Kidney epithelial cell (primary cell): ENCODE measurements around the gene GNA12. TPM values are rescaled to one million over a fixed set of nuclear protein-coding genes. Genes with fewer than 3 reads are reported as not detected.
"Not testable (repeated sequence)": the region's sequence is repeated elsewhere in the genome, so short reads cannot be mapped to it uniquely, and the experiment has no call there.

Source experiments
- DNase-seq: peaks from one replicate; pipeline ENCODE4 v3.0.0-alpha.2; 2010; ENCODE audit warnings: low read depth
- H3K27me3 ChIP-seq: 2 replicates; pipeline ENCODE4 v1.6.0; 2011; ENCODE audit warnings: low read length; ENCODE audit not compliant: control insufficient read depth, insufficient read depth
- H3K36me3 ChIP-seq: 2 replicates; pipeline ENCODE4 v1.5.1; 2011; ENCODE audit warnings: low read length; ENCODE audit not compliant: control insufficient read depth, insufficient read depth
- H3K4me3 ChIP-seq: 2 replicates; pipeline ENCODE4 v1.5.1; 2011; ENCODE audit warnings: low read depth, mild to moderate bottlenecking, control low read depth, low read length
- CTCF ChIP-seq: IDR thresholded peaks from 2 replicates; pipeline ENCODE4 v1.5.1; 2011; ENCODE audit warnings: mild to moderate bottlenecking, moderate library complexity, low read length, control low read depth, inconsistent platforms; ENCODE audit not compliant: insufficient read depth, poor library complexity, severe bottlenecking
- total RNA-seq: library from RNA; depleted of rRNA; stranded (reverse); fragments of >200 nt; gene quantifications from 2 replicates; pipeline ENCODE4 v1.2.3, GENCODE V29; 2015

The GNA12 gene
- total RNA-seq, 1 donor from 2014 or later: 40.7 TPM

GRCh38 chr7:2680792-2681490 is 163.2 kb downstream of the GNA12 start:
- H3K4me3 ChIP-seq: no peak overlapping the region
- peaks cover 16% of the 10 kb centered on the region for H3K27me3 ChIP-seq
- DNase-seq: no peak
- H3K36me3 ChIP-seq: no peaks in the 10 kb centered on the region
- peak; percentile 79 for TF ChIP-seq CTCF

- no peak for TF ChIP-seq CTCF
- Histone ChIP-seq H3K36me3 (no peaks in the 10 kb centered on the region), H3K27me3 (peaks cover 16% of the 10 kb centered on the region), H3K4me3 (no peak overlapping the region)
- DNase-seq: no peak
These were observed 163.9 kb downstream of the GNA12 start for GRCh38 chr7:2680256-2680655.

- not testable (repeated sequence) for H3K36me3 ChIP-seq, H3K4me3 ChIP-seq, DNase-seq
- H3K27me3 ChIP-seq: peaks cover 16% of the 10 kb centered on the region
These were observed 164.7 kb downstream of the GNA12 start for GRCh38 chr7:2679135-2680127.

GRCh38 chr7:2678454-2678853 is 165.7 kb downstream of the GNA12 start:
- H3K36me3 ChIP-seq, H3K4me3 ChIP-seq, DNase-seq: not testable (repeated sequence)
- H3K27me3 ChIP-seq: peaks cover 16% of the 10 kb centered on the region

Other genes starting within 250 kb of the GNA12 start
- gene TTYH3, start 212.3 kb downstream of the GNA12 start, total RNA-seq: 106 and 118 TPM in 2 replicates
- gene AMZ1, start 156.1 kb downstream of the GNA12 start, total RNA-seq: 2.8 and 5.6 TPM in 2 replicates
- 31.0 and 31.4 TPM in 2 replicates for gene CARD11, start 199.6 kb upstream of the GNA12 start, total RNA-seq